Psoas muscle (tissue), 8 donors: ENCODE data around the gene EPB41L1. TPM values are rescaled to one million over a fixed set of nuclear protein-coding genes. Genes with fewer than 3 reads are reported as not detected.

Source experiments
- ATAC-seq, 4 donors: fragments of 200-7000 bp; cut with Tn5 transposase; one replicate each; pipeline ENCODE4 v1.9.1; 2020; ENCODE audit warnings: moderate library complexity in 3 of 4, mild to moderate bottlenecking in 2 of 4
- DNase-seq, 2 donors: peaks; one replicate each; pipeline ENCODE4 v3.0.0-alpha.2; 2020
- H3K27ac ChIP-seq: fragments of 200-600 bp; one replicate; pipeline ENCODE4 v1.8.0; 2022
- H3K27me3 ChIP-seq, 3 donors: fragments of 200-600 bp in 1 of 3; one replicate each; pipeline versions ENCODE4 v1.6.1 to v1.8.0; 2013 to 2022; ENCODE audit warnings: low read length in 2 of 3, mild to moderate bottlenecking in 2 of 3, moderate library complexity in 1 of 3; ENCODE audit not compliant: insufficient read depth in 3 of 3
- H3K36me3 ChIP-seq, 2 donors: fragments of 200-600 bp in 1 of 2; one replicate each; pipeline versions ENCODE4 v1.6.1 to v1.8.0; 2013 to 2022; ENCODE audit warnings: low read depth in 1 of 2, mild to moderate bottlenecking in 1 of 2, moderate library complexity in 1 of 2; ENCODE audit not compliant: insufficient read depth in 1 of 2
- H3K4me1 ChIP-seq: fragments of 200-600 bp; one replicate; pipeline ENCODE4 v1.8.0; 2022
- H3K4me3 ChIP-seq: fragments of 200-600 bp; one replicate; pipeline ENCODE4 v1.8.0; 2022; ENCODE audit warnings: mild to moderate bottlenecking
- H3K9me3 ChIP-seq: fragments of 200-600 bp; one replicate; pipeline ENCODE4 v1.8.0; 2022
- CTCF ChIP-seq: fragments of 200-600 bp; IDR thresholded peaks from one replicate; pipeline ENCODE4 v1.8.0; 2022; ENCODE audit warnings: antibody characterized with exemption
- WGBS, 3 donors: extraction: QIAGEN DNeasy Blood & Tissue Kit; methylation state at CpG; one replicate each; pipeline versions ENCODE4 v1.1.6 to v1.1.7; 2013; 5-methylcytosine and 5-hydroxymethylcytosine counted together
- intact Hi-C, 2 donors: fragments of 100-400 bp; cut with DNase I; formaldehyde crosslinking; loops; one replicate each; pipeline versions ENCODE4 v1.11.0 to v1.14.2; 2022
- polyA plus RNA-seq, 3 donors: library from polyadenylated mRNA; stranded (reverse); fragments of 200-250 nt; gene quantifications; one replicate each; pipeline ENCODE4 v1.2.3, GENCODE V29; 2013
- total RNA-seq, 4 donors: library from RNA; stranded (reverse); fragmentation: NEBNext Ultra II Directional in 2 of 4; extraction: Animal tissue kit (Norgen Biotek cat#: 25700) in 2 of 4; gene quantifications; one replicate each; pipeline versions ENCODE4 v1.2.1 to v1.2.4, GENCODE V29; 2021 to 2023
- donor health status: healthy with polysubstance abuse.
- donor health status: DM: no; HTN: no; CAD: no; lungs with moderate emphysema.
- donor health status: Bipolar disorder and iron deficiency.
- donor health status: healthy.
- donor health status: DM: yes; HTN: yes; CAD: no.
- donor health status: DM: no; HTN: no; CAD: no.
- donor health status: DM: no; HTN: no; CAD: no.
- donor health status: DM: yes; HTN: yes; CAD: no.

The EPB41L1 gene
- total and polyA plus RNA-seq, 7 donors, result 4.2 to 24.1 (median 9.1) TPM

- Histone ChIP-seq H3K9me3 (no peaks in the 10 kb centered on the region), H3K27ac (no peak overlapping the region), H3K4me3 (no peak overlapping the region), H3K4me1 (no peaks in the 10 kb centered on the region), H3K27me3 (peaks cover 0 to 1% (median 0%) of the 10 kb centered on the region in 3 donors), H3K36me3 (no peaks in the 10 kb centered on the region)
- DNase-seq (no peak), ATAC-seq (no peak)
- intact Hi-C loops, result no loop called here
- TF ChIP-seq CTCF, result no peak
- 78 to 88% (median 80%) methylated on average over 1 of the region's 1 CpG for WGBS, 3 donors
These were observed 46.7 kb upstream of the EPB41L1 start for GRCh38 chr20:36107881-36108280.

GRCh38 chr20:36109251-36109947 lies 45.1 kb upstream of the EPB41L1 start:
- Histone ChIP-seq H3K4me3 (no peak overlapping the region), H3K27me3 (peaks cover 0 to 5% (median 1%) of the 10 kb centered on the region in 3 donors), H3K27ac (no peak overlapping the region), H3K36me3 (no peaks in the 10 kb centered on the region), H3K9me3 (no peaks in the 10 kb centered on the region), H3K4me1 (no peaks in the 10 kb centered on the region)
- TF ChIP-seq CTCF, result no peak
- intact Hi-C loops, result no loop called here
- no peak for ATAC-seq
- WGBS, 3 donors, result 73 to 78% (median 76%) methylated on average over 6 of the region's 6 CpGs
- DNase-seq, result no peak

GRCh38 chr20:36110994-36111393 lies 43.5 kb upstream of the EPB41L1 start:
- Histone ChIP-seq H3K27me3 (peaks cover 0 to 5% (median 1%) of the 10 kb centered on the region in 3 donors), H3K27ac (no peak overlapping the region), H3K4me1 (no peaks in the 10 kb centered on the region), H3K4me3 (no peak overlapping the region), H3K9me3 (no peaks in the 10 kb centered on the region), H3K36me3 (no peaks in the 10 kb centered on the region)
- DNase-seq (no peak), ATAC-seq (no peak)
- intact Hi-C loops, result no loop called here
- no peak for TF ChIP-seq CTCF

DNA sequence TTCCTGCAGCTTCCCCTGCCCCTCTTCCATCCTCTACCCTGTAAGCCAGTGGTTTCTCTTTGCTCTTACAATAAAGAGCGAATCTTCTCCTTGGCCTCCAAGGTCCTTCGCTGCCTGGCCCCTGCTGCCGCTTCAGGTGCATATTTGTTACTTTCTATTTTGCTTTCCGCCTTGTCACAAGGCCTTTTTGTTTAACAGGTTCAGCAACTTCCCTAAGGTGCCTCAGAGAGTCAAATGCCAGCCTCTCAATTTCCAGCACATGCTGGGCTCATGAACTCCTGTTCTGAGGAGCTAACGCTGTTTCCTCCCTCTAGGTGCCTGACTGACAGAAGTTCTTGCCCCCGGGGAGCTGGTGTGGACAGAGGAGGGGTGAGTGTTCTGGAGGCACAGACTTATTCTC lies 42.4 kb upstream of the EPB41L1 start:
- intact Hi-C loops, result no loop called here

More for the DNA sequence above, 42.4 kb upstream of the EPB41L1 start:
- Histone ChIP-seq H3K36me3 (no peaks in the 10 kb centered on the region), H3K4me1 (no peaks in the 10 kb centered on the region), H3K9me3 (no peaks in the 10 kb centered on the region), H3K27ac (no peak overlapping the region), H3K4me3 (no peak overlapping the region), H3K27me3 (peaks cover 0 to 5% (median 1%) of the 10 kb centered on the region in 3 donors)
- 87 to 93% (median 88%) methylated on average over 6 of the region's 6 CpGs for WGBS, 3 donors
- DNase-seq (no peak), ATAC-seq (no peak)
- no peak for TF ChIP-seq CTCF
